HG02678 (cell line): ENCODE results near the gene CASS4.
"Not testable (repeated sequence)": the region's sequence is repeated elsewhere in the genome, so short reads cannot be mapped to it uniquely, and the experiment has no call there.

Experiments
- ATAC-seq: cut with Tn5 transposase; IDR thresholded peaks from one replicate; pipeline ENCODE4 v1.9.1; 2021; ENCODE audit warnings: mild to moderate bottlenecking, moderate library complexity; ENCODE audit not compliant: unreplicated experiment

CASS4 gene

GRCh38 chr20:56391596-56392131 is 20.4 kb upstream of the CASS4 start:
- peak; percentile 29 for ATAC-seq

GRCh38 chr20:56392132-56392880 is 19.8 kb upstream of the CASS4 start, which contains the start of the genes AURKA and CSTF1:
AURKA (minus strand) TSS chr20:56392215; CDS start chr20:56388197, 4,018 bp downstream.
CSTF1 (plus strand) TSS chr20:56392645; CDS start chr20:56395553, 2,908 bp downstream.
- ATAC-seq: peak; percentile 93

DNA sequence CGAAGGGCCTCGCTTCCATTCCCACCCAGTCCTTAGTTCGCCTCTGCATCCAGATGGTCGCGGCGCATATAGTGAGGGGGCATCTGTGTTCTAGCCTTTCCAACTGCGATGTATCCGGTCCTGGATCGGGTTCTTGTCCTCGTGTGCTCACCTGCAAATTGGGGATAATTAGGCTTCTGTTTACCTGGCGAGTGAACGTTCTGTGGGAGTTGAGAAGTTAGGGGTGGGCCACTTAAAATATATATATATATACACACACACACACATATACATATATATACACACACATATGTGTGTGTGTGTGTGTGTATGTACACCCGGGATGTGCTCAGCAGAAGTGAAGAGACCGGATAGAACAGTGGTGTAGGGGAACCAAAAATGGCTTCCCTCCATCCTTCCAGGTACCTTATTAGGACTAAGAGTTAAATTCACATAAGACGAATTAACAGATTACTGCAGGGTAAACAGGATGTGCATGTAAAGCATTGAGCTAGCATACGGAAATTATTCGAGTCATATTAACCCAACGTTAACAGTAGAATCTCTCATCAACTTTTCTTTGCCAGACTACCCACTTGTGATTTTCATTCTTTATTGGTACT is 19.1 kb upstream of the CASS4 start:
- no peak for ATAC-seq

GRCh38 chr20:56393653-56394052 is 18.4 kb upstream of the CASS4 start:
- no peak for ATAC-seq

GRCh38 chr20:56395166-56395565 is 16.9 kb upstream of the CASS4 start:
- ATAC-seq: no peak

DNA sequence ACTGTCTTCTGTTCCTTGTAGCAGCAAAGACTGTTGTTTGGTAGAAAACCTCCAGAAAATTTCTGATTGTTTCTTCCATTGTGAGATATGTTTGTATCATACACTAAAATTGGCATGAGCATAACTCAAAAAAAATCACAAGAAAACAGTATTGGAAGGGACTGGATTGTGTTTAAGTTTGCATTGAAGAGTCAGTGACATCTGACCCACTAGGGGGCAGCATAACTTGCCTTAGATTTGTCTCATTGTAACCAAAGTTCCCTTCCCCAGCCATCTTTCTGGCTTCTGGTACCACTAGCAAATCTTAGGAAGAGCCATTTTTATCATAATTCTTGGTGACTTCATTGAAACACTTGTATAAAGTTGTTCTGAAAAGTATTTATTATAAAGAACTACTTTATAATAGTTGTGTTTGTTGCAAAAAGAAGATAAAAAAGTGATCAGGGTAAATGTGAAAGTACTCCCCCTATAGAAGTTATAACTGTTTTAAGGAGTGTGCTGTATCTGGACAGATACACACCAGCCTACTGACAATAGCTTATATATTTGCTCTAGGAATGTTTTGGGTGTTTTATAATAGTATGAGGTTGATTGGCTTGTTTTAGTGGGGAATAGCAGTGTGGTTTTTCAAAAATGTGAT is 11.9 kb upstream of the CASS4 start:
- no peak for ATAC-seq

DNA sequence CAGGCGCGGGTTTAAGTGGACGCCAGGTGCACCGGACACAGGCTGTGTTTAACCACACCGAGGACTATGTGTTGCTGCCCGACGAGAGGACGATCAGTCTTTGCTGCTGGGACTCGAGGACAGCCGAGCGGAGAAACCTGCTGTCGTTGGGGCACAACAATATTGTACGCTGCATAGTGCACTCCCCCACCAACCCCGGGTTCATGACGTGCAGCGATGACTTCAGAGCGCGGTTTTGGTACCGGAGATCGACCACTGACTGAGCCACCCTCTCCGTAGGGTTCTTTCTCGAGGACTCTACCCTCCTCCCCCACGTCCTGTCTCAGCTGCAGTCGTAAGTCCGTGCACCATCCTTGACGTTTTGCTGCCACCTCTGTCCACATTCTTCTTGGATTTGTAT is 8.6 kb upstream of the CASS4 start:
- ATAC-seq: no peak

- not testable (repeated sequence) for ATAC-seq
Measured at GRCh38 chr20:56405356-56405755, 6.7 kb upstream of the CASS4 start.

- no peak for ATAC-seq
Measured at GRCh38 chr20:56406910-56407309, 5.2 kb upstream of the CASS4 start.

DNA sequence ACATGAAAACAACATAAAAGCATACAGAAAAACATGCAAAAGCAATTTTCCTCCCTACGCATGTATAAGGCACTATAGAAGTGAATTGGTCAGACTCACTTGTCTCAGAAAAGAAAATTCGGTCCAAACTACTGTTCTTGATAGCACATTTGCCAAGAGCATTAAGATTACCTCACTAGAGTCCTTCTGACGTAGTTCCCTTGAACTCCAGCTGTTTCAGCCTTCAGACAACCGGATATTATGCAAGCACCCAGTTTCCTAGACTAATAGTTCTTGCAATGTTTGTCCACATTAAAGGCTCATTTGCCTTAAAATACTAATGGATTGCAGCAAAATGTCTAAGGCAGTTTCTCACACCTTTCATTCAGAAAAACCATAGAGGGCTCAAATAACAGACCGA is 2.5 kb upstream of the CASS4 start:
- ATAC-seq: no peak

GRCh38 chr20:56409956-56410355 is 2.1 kb upstream of the CASS4 start:
- no peak for ATAC-seq

- not testable (repeated sequence) for ATAC-seq
Measured at GRCh38 chr20:56411287-56411686, 773 bp upstream of the CASS4 start.

- no peak for ATAC-seq
Measured at GRCh38 chr20:56412473-56412790, 372 bp downstream of the CASS4 start.

DNA sequence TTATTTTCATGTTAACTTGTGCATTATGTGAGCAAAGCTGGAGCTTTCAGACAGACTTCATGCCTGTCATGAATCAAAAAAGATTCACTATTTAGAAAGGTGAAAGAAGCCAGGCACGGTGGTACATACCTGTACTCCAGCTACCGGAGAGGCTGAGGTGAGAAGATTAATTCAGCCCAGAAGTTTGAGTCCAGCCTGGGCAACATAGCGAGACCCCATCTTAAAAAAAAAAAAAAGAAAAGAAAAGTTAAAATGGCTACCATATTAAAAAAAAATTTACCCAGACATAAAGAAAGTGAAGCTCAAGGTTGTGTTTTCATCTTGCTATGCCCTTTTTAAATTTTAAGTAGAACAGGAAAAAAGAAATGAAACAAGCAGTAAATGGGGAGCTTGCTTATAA is 889 bp downstream of the CASS4 start:
- no peak for ATAC-seq

DNA sequence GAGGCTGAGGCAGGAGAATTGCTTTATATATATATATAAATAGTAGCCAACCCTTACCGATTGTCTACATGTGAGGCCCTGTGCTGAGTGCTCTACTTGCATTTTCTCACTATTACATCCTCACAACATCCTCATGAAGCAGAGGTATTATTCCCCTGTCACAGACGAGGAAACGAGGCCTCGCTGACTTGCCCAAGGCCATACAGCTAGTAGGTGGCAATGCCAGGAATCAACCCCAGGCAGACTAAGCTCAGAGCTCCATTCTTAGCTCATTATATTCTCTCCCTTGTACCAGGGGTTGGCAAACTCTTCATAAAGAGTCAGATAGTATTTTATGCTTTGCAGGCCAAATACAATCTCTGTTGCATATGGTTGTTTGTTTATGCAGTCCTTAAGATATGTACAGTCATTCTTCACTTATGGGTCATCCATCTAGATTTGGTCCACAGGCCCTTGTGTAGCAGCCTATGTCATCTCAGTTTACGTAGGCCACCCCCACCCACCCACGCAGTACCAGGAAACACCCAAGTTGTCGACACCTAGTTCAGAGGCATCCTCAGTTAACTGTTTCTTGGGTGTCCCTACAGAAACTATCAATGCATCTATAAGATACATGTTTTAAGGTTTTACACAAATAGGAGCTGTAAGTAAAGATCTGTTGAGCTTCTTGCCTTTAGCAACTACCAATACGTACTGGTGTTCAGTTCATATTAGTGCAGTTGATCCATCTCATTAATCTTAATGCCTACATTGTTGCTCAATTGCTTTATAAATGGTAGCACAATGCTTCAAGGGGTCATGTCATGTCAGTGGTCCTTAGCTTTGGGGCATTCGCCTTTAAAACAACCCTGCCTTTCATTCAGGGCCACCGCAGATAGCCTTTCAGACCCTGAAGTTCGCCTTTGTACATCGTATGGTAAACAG is 3.0 kb downstream of the CASS4 start:
- no peak for ATAC-seq

DNA sequence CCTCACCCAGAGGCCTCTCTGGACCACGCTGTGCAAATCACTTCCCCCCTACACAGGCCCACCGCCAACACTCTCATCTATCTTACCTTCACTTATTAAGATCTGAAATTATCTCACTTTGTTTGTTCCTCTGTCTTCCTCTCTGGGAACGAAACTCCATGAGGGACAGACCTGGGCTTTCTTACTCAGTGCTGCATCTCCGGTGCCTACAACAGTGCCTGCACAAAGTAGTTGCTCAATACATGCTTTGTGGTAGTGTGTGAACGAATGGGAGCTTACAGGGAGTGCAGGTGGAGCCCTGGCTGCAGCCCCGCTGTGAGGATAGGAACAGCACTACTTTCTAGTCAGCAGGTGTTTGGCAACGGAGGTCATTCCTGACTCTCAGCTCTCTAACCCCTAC is 5.3 kb downstream of the CASS4 start:
- ATAC-seq: no peak

DNA sequence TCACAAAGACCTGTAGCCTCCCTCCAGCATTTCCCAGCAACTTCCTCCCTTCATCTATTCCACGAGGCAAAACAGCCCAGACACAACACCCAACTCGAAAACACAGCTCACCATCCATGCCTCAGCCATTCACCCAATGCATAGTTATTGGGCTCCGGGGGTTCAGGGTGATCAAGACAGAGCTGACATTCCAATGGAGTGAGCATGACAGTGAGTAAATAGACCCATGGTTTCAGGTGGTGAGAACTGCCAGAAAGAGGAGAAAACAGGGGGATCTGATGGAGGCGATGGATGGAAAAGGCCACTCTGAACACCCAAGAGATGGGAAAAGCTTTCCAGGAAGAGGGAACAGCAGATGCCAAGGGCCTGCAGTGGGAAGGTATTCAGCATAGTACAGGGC is 5.9 kb downstream of the CASS4 start:
- ATAC-seq: no peak

GRCh38 chr20:56418385-56418861 is 6.4 kb downstream of the CASS4 start:
- ATAC-seq: no peak

DNA sequence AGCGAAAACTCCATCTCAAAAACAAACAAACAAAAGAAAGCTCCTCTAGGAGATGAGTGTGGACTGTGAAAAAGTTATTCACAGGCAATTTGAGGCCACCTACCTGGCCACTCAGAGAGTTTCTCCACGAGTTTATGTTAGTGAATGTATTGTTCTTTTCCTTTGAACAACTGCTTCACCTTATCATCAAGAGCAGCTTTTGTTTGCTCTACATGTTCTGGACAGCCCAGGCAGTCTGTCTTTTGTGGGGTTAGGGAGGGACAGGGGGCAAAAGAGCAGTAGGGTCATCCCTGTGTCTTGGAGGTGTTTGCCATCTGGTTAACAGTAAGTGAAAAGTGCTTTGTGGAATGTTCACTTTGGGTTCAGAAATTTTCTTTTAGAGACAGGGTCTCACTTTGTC is 8.0 kb downstream of the CASS4 start:
- ATAC-seq: no peak

- no peak for ATAC-seq
Measured at GRCh38 chr20:56420940-56421688, 9.1 kb downstream of the CASS4 start.
